ENCODE measurements around the gene CDK5R2.

Gene CDK5R2

GRCh38 chr2:218990052-218990451, 30.6 kb downstream of the CDK5R2 start:
- no peak for DNase-seq

GRCh38 chr2:218990612-218991011, 31.1 kb downstream of the CDK5R2 start:
- no peak for DNase-seq

GRCh38 chr2:218991674-218992168, 32.3 kb downstream of the CDK5R2 start:
- no peak for DNase-seq

- no peak for DNase-seq
Measured at GRCh38 chr2:218992196-218992595, 32.7 kb downstream of the CDK5R2 start.

GRCh38 chr2:218992703-218993344, 33.4 kb downstream of the CDK5R2 start:
- DNase-seq, result no peak

- DNase-seq, result no peak
Measured at GRCh38 chr2:218993345-218994315, 34.2 kb downstream of the CDK5R2 start, which contains the start of gene CRYBA2. CRYBA2 (minus strand) TSS chr2:218993422; CDS start chr2:218993176, 246 bp downstream.

- DNase-seq, result no peak
Measured at GRCh38 chr2:218995561-218995960, 36.1 kb downstream of the CDK5R2 start.

- DNase-seq, result peak; percentile 82
Measured at GRCh38 chr2:218995972-218996711, 36.7 kb downstream of the CDK5R2 start.

- DNase-seq, result no peak
Measured at GRCh38 chr2:218996937-218997336, 37.5 kb downstream of the CDK5R2 start.

- no peak for DNase-seq
Measured at GRCh38 chr2:218997731-218998130, 38.3 kb downstream of the CDK5R2 start.

- no peak for DNase-seq
Measured at GRCh38 chr2:218998414-218999002, 39.0 kb downstream of the CDK5R2 start.

- no peak for DNase-seq
Measured at GRCh38 chr2:218999021-218999880, 39.8 kb downstream of the CDK5R2 start.

- DNase-seq, result no peak
Measured at GRCh38 chr2:218999881-219000568, 40.6 kb downstream of the CDK5R2 start.

- DNase-seq, result no peak
Measured at GRCh38 chr2:219000569-219000960, 41.1 kb downstream of the CDK5R2 start.

- DNase-seq, result no peak
Measured at GRCh38 chr2:219001100-219001576, 41.7 kb downstream of the CDK5R2 start.

- DNase-seq, result peak; percentile 51
Measured at GRCh38 chr2:219001577-219002394, 42.3 kb downstream of the CDK5R2 start.

GRCh38 chr2:219002395-219003266, 43.2 kb downstream of the CDK5R2 start:
- peak; percentile 60 for DNase-seq

- no peak for DNase-seq
Measured at GRCh38 chr2:219003267-219003634, 43.8 kb downstream of the CDK5R2 start.

GRCh38 chr2:219003979-219004378, 44.5 kb downstream of the CDK5R2 start:
- no peak for DNase-seq

Measured in stimulated activated CD4-positive, alpha-beta T cell treated with anti-CD3 and anti-CD28 coated beads, Interleukin-4, amount 100 ng/mL, for 1 hour (primary cell).